Kidney (tissue), 14 donors: Measurements from ENCODE around the gene ITPR1. TPM values are rescaled to one million over a fixed set of nuclear protein-coding genes. Genes with fewer than 3 reads are reported as not detected.
A peak's percentile ranks its signal among the peaks of the same experiment; 100 is the strongest.

Source experiments
- DNase-seq, 5 donors: peaks; one replicate each; pipeline ENCODE4 v3.0.0-alpha.2; 2013 to 2020
- FAIRE-seq: peaks from 2 replicates; lab custom pipeline; 2012; peaks lifted over from hg19 to GRCh38; lab: Jason Lieb, UNC
- H3K27ac ChIP-seq, 2 donors: one replicate each; pipeline ENCODE4 v1.7.0; 2013; ENCODE audit warnings: low read depth in 2 of 2, low read length in 2 of 2, inconsistent platforms in 1 of 2
- H3K27me3 ChIP-seq: one replicate; pipeline ENCODE4 v1.7.1; 2013; ENCODE audit warnings: low read length, inconsistent platforms; ENCODE audit not compliant: control insufficient read depth, insufficient read depth
- H3K36me3 ChIP-seq, 3 donors: one replicate each; pipeline versions ENCODE4 v1.7.0 to v1.7.1; 2013; ENCODE audit warnings: low read length in 3 of 3, control low read depth in 1 of 3, inconsistent platforms in 1 of 3; ENCODE audit not compliant: insufficient read depth in 3 of 3, control insufficient read depth in 2 of 3
- H3K4me1 ChIP-seq, 3 donors: one replicate each; pipeline versions ENCODE4 v1.7.0 to v1.7.1; 2013; ENCODE audit warnings: low read length in 3 of 3, inconsistent platforms in 1 of 3, low read depth in 1 of 3; ENCODE audit not compliant: control insufficient read depth in 2 of 3, insufficient read depth in 2 of 3
- H3K4me3 ChIP-seq, 3 donors: one replicate each; pipeline versions ENCODE4 v1.7.0 to v1.8.1; 2013; ENCODE audit warnings: low read length in 3 of 3, control low read depth in 1 of 3, inconsistent platforms in 1 of 3
- H3K9ac ChIP-seq, 3 donors: one replicate each; pipeline versions ENCODE4 v1.7.0 to v1.7.1; 2013; ENCODE audit warnings: low read length in 3 of 3, control low read depth in 1 of 3, inconsistent platforms in 1 of 3
- H3K9me3 ChIP-seq, 3 donors: one replicate each; pipeline versions ENCODE4 v1.7.0 to v1.7.1; 2013; ENCODE audit warnings: low read length in 3 of 3, control low read depth in 1 of 3, inconsistent platforms in 1 of 3; ENCODE audit not compliant: control insufficient read depth in 2 of 3, insufficient read depth in 1 of 3
- intact Hi-C: fragments of 100-400 bp; cut with DNase I; formaldehyde crosslinking; loops from one replicate; pipeline ENCODE4 v1.11.1; 2022
- polyA plus RNA-seq: library from polyadenylated mRNA; stranded (reverse); fragments of 350-450 nt; fragmentation: Illumina TruSeq; extraction: RNeasy Lipid Tissue Mini Kit (QIAGEN cat#74804); gene quantifications from one replicate; pipeline ENCODE4 v1.2.3, GENCODE V29; 2014; ENCODE audit warnings: low read depth, low replicate concordance; ENCODE audit not compliant: insufficient read depth
- total RNA-seq: library from RNA; stranded (reverse); fragmentation: NEBNext Ultra II Directional; extraction: Animal tissue kit (Norgen Biotek cat#: 25700); gene quantifications from one replicate; pipeline ENCODE4 v1.2.1, GENCODE V29; 2021
- TF ChIP-seq, protein P1 (sequence below): IDR thresholded peaks from 3 replicates; pipeline ENCODE4 v1.5.1; 2012; ENCODE audit warnings: mild to moderate bottlenecking, moderate library complexity, borderline replicate concordance; ENCODE audit not compliant: insufficient read depth; ENCODE audit errors: extremely low read depth
- donor health status: control.
- donor health status: control.
- donor health status: control.
- donor health status: control.
- donor health status: control.
- donor health status: DM: yes; HTN: yes; CAD: no.
- donor health status: Normal renal cell carcinoma (clear cell type).

Gene ITPR1
- total and polyA plus RNA-seq, 2 donors from 2014 or later: 30.2 to 81.2 TPM

DNA sequence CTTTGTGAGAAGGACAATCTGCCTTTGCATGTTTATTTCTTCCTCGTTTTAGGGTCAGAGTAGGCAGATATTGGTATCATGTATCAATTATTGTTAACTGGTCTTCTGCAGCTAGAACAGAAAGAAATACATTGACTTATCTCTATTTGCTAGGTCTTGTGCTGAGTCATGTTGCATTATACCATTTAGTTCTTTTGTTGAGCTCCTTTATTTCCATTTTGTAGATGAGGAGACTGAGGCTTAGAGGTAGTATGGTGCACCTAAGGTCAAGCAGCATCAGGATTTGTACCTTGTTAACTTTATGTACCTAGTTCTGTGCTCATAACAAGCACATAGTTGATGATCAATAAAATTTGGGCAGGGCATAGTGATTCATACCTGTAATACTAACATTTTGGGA, 182.6 kb downstream of the ITPR1 start:
- Histone ChIP-seq H3K4me3 (no peak overlapping the region), H3K9me3 (no peaks in the 10 kb centered on the region), H3K4me1 (no peaks in the 10 kb centered on the region), H3K27ac (no peak overlapping the region), H3K9ac (no peak overlapping the region), H3K36me3 (peaks cover 18 to 47% (median 32%) of the 10 kb centered on the region in 3 donors), H3K27me3 (no peaks in the 10 kb centered on the region)
- TF ChIP-seq, protein P1, sequence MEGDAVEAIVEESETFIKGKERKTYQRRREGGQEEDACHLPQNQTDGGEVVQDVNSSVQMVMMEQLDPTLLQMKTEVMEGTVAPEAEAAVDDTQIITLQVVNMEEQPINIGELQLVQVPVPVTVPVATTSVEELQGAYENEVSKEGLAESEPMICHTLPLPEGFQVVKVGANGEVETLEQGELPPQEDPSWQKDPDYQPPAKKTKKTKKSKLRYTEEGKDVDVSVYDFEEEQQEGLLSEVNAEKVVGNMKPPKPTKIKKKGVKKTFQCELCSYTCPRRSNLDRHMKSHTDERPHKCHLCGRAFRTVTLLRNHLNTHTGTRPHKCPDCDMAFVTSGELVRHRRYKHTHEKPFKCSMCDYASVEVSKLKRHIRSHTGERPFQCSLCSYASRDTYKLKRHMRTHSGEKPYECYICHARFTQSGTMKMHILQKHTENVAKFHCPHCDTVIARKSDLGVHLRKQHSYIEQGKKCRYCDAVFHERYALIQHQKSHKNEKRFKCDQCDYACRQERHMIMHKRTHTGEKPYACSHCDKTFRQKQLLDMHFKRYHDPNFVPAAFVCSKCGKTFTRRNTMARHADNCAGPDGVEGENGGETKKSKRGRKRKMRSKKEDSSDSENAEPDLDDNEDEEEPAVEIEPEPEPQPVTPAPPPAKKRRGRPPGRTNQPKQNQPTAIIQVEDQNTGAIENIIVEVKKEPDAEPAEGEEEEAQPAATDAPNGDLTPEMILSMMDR: no peak
- FAIRE-seq: no peak
- no peak for DNase-seq
- intact Hi-C loops: no loop called here

GRCh38 chr3:4678320-4678719, 185.2 kb downstream of the ITPR1 start:
- no peak overlapping the region for H3K4me3 ChIP-seq
- DNase-seq: no peak
- peaks cover 18 to 41% (median 33%) of the 10 kb centered on the region in 3 donors for H3K36me3 ChIP-seq
- FAIRE-seq: no peak
- TF ChIP-seq, protein P1: no peak
- H3K27ac ChIP-seq: no peak overlapping the region
- H3K9me3 ChIP-seq: no peaks in the 10 kb centered on the region
- H3K27me3 ChIP-seq: no peaks in the 10 kb centered on the region
- intact Hi-C loops: no loop called here
- H3K4me1 ChIP-seq: no peaks in the 10 kb centered on the region
- H3K9ac ChIP-seq: no peak overlapping the region

DNA sequence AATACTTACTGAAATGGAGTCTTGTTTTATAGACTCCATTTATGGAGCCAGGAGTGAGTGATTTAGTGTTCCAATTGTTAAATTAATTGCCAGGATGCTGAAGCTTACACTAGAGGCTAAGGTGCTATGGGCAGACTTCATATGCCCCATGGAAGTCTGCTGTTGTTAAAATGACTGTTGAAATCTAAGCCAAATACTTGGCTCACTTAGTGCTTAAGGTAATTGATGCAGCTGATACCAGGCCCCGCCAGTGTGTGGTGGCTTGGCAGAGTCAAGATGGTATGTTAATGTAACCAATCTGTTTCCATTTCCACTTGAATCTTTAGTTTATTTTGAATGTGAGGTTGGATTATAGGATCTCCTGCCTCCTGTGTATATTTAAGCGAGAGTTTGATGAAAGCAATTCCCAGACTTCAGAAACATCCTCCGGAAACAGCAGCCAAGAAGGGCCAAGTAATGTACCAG, 187.1 kb downstream of the ITPR1 start:
- H3K36me3 ChIP-seq: peaks cover 17 to 46% (median 40%) of the 10 kb centered on the region in 3 donors
- no peak overlapping the region for H3K9ac ChIP-seq
- H3K9me3 ChIP-seq: no peaks in the 10 kb centered on the region
- H3K27me3 ChIP-seq: no peaks in the 10 kb centered on the region
- H3K27ac ChIP-seq: no peak overlapping the region
- intact Hi-C loops: no loop called here
- no peaks in the 10 kb centered on the region for H3K4me1 ChIP-seq
- peak in 2 of 5 donors; percentile 20 to 24 for DNase-seq
- TF ChIP-seq, protein P1: no peak
- FAIRE-seq: no peak
- H3K4me3 ChIP-seq: no peak overlapping the region

DNA sequence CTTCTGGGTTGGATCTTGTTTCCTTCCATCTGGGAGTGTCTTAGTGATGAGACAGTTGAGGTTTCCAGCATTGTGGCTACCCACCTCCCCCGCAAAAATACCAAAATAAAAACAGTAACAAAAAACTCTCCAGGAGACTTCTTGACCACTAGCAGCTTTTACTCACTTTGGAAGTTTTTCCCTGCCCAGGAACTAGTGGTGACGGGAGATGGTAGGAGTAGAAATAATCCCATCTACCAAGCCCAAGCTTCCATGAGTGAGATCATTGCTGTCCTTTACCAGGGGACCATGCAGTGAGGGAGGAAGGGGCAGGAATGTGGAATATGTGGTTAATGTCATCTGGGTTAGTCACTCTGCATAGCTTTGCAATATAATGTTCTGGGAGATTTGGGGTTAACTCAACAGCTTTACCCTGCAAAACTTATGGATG, 187.7 kb downstream of the ITPR1 start:
- FAIRE-seq: no peak
- Histone ChIP-seq H3K27me3 (no peaks in the 10 kb centered on the region), H3K27ac (no peak overlapping the region), H3K36me3 (peaks cover 14 to 53% (median 43%) of the 10 kb centered on the region in 3 donors), H3K9ac (no peak overlapping the region), H3K4me1 (no peaks in the 10 kb centered on the region), H3K4me3 (no peak overlapping the region), H3K9me3 (no peaks in the 10 kb centered on the region)
- DNase-seq: no peak
- intact Hi-C loops: no loop called here
- TF ChIP-seq, protein P1: no peak
